Transverse colon (tissue), 4 donors: ENCODE data around the gene MAK. TPM values are rescaled to one million over a fixed set of nuclear protein-coding genes. Genes with fewer than 3 reads are reported as not detected.
A peak's percentile ranks its signal among the peaks of the same experiment; 100 is the strongest.
"Not testable (repeated sequence)": the region's sequence is repeated elsewhere in the genome, so short reads cannot be mapped to it uniquely, and the experiment has no call there.

ENCODE experiments used
- DNase-seq: peaks from one replicate; pipeline ENCODE4 v3.0.0-alpha.2; 2019
- H3K27ac ChIP-seq, 4 donors: fragments of 200-600 bp; sonication (generic); 2 replicates each; pipeline ENCODE4 v1.5.1; 2016 to 2018; ENCODE audit warnings: inconsistent platforms in 4 of 4
- H3K27me3 ChIP-seq: fragments of 200-600 bp; sonication (generic); 2 replicates; pipeline ENCODE4 v1.5.1; 2017; ENCODE audit warnings: inconsistent platforms
- H3K36me3 ChIP-seq, 4 donors: fragments of 200-600 bp; sonication (generic); 2 replicates each; pipeline ENCODE4 v1.5.1; 2017 to 2019; ENCODE audit warnings: inconsistent platforms in 4 of 4
- H3K4me1 ChIP-seq, 4 donors: fragments of 200-600 bp; sonication (generic); 2 replicates each; pipeline ENCODE4 v1.5.1; 2017 to 2020; ENCODE audit warnings: inconsistent platforms in 4 of 4
- H3K4me3 ChIP-seq, 4 donors: fragments of 200-600 bp; sonication (generic); 1 replicate in 1 of 4; 2 replicates in 3 of 4; pipeline versions ENCODE4 v1.5.1 to v1.6.1; 2017 to 2019; ENCODE audit warnings: inconsistent platforms in 4 of 4
- H3K9me3 ChIP-seq, 2 donors: fragments of 200-600 bp; sonication (generic); 2 replicates each; pipeline ENCODE4 v1.5.1; 2017 to 2019; ENCODE audit warnings: inconsistent platforms in 2 of 2
- CTCF ChIP-seq, 5 experiments: fragments of 200-600 bp in 3 of 5; fragments of 450-650 bp in 2 of 5; sonication (generic) in 3 of 5; IDR thresholded peaks; 1 replicate in 2 of 5; 2 replicates in 3 of 5; pipeline ENCODE4 v1.5.1; 2016 to 2017; ENCODE audit warnings: antibody characterized with exemption in 5 of 5, inconsistent platforms in 3 of 5, mild to moderate bottlenecking in 2 of 5, moderate library complexity in 1 of 5
- EP300 ChIP-seq: sonication (generic); formaldehyde crosslinking; IDR thresholded peaks from one replicate; pipeline ENCODE4 v1.6.1; 2017; ENCODE audit warnings: antibody characterized with exemption, low read depth
- POLR2A ChIP-seq: fragments of 450-650 bp; IDR thresholded peaks from one replicate; pipeline ENCODE4 v1.6.1; 2016; ENCODE audit warnings: antibody characterized with exemption, mild to moderate bottlenecking, moderate library complexity
- POLR2AphosphoS5 ChIP-seq, 3 donors: sonication (generic); formaldehyde crosslinking; IDR thresholded peaks; one replicate each; pipeline ENCODE4 v1.6.1; 2016; ENCODE audit warnings: antibody characterized with exemption in 3 of 3
- WGBS, 2 donors: methylation state at CpG; one replicate each; pipeline ENCODE4 v1.1.5; 2018; ENCODE audit warnings: low coverage in 1 of 2; 5-methylcytosine and 5-hydroxymethylcytosine counted together
- in situ Hi-C, 4 donors: fragments of 200-750 bp; cut with MboI; loops; one replicate each; pipeline versions ENCODE4 v1.15.0 to v1.15.1; 2017; ENCODE audit warnings: low sequenced_read_pairs in 3 of 4, low pct_ligation_motif_present in 1 of 4, low pct_unique_long_range_greater_than_20kb in 1 of 4
- intact Hi-C: fragments of 100-400 bp; cut with DNase I; formaldehyde crosslinking; loops from one replicate; pipeline ENCODE4 v1.15.1; 2023; ENCODE audit warnings: low total_unique reads
- total RNA-seq, 4 donors: library from RNA; depleted of rRNA; stranded (reverse); fragments of >200 nt; gene quantifications; one replicate each; pipeline ENCODE4 v1.1.0, GENCODE V29; 2016

Gene MAK
- total RNA-seq, 4 donors from 2014 or later, result not detected

GRCh38 chr6:10769419-10769818 is 68.9 kb downstream of the MAK start:
- Histone ChIP-seq H3K4me1 (no peaks in the 10 kb centered on the region), H3K36me3 (peaks cover 0 to 8% (median 0%) of the 10 kb centered on the region in 4 donors), H3K9me3 (no peaks in the 10 kb centered on the region), H3K27me3 (no peaks in the 10 kb centered on the region), H3K27ac (no peak overlapping the region), H3K4me3 (no peak overlapping the region)
- DNase-seq, result no peak
- WGBS, 2 donors, result 95 to 96% methylated on average over 3 of the region's 3 CpGs
- in situ Hi-C loops, result no loop called here
- intact Hi-C loops, result no loop called here
- TF ChIP-seq CTCF (IDR thresholded peaks at IDR 0.05) (no peak), POLR2AphosphoS5 (IDR thresholded peaks at IDR 0.05) (no peak), POLR2A (no peak), EP300 (no peak)

GRCh38 chr6:10763006-10763405 is 75.3 kb downstream of the MAK start:
- Histone ChIP-seq H3K27me3 (no peaks in the 10 kb centered on the region), H3K27ac (no peak overlapping the region), H3K36me3 (no peaks in the 10 kb centered on the region), H3K4me1 (no peaks in the 10 kb centered on the region), H3K9me3 (no peaks in the 10 kb centered on the region), H3K4me3 (no peak overlapping the region)
- DNase-seq, result no peak
- WGBS, 2 donors, result 84 to 85% methylated on average over 2 of the region's 2 CpGs
- TF ChIP-seq POLR2A, result no peak
- TF ChIP-seq CTCF (IDR thresholded peaks at IDR 0.05), result no peak
- no peak for TF ChIP-seq POLR2AphosphoS5 (IDR thresholded peaks at IDR 0.05)
- no peak for TF ChIP-seq EP300
- intact Hi-C loops, result no loop called here
- in situ Hi-C loops, result no loop called here

- no peaks in the 10 kb centered on the region for H3K4me1 ChIP-seq
- no peak for DNase-seq
- H3K27me3 ChIP-seq, result no peaks in the 10 kb centered on the region
- 53 to 75% methylated on average over 3 to 6 of the region's 6 CpGs for WGBS, 2 donors
- intact Hi-C loops (no loop called here), in situ Hi-C loops (no loop called here)
- H3K9me3 ChIP-seq, result no peaks in the 10 kb centered on the region
- H3K4me3 ChIP-seq, result no peak overlapping the region
- peaks cover 0 to 17% (median 8%) of the 10 kb centered on the region in 4 donors for H3K36me3 ChIP-seq
- no peak overlapping the region for H3K27ac ChIP-seq
- no peak for TF ChIP-seq POLR2A
Measured at GRCh38 chr6:10759884-10760329, 78.4 kb downstream of the MAK start.

- no peak for DNase-seq
- Histone ChIP-seq H3K27me3 (no peaks in the 10 kb centered on the region), H3K4me3 (no peak overlapping the region), H3K36me3 (peaks cover 0 to 20% (median 8%) of the 10 kb centered on the region in 4 donors), H3K27ac (no peak overlapping the region), H3K4me1 (no peaks in the 10 kb centered on the region), H3K9me3 (no peaks in the 10 kb centered on the region)
- WGBS, 2 donors, result 55 to 61% methylated on average over 3 of the region's 3 CpGs
- TF ChIP-seq CTCF (IDR thresholded peaks at IDR 0.05) (peak; percentile 21 to 47 (median 42)), POLR2AphosphoS5 (IDR thresholded peaks at IDR 0.05) (no peak)
- in situ Hi-C loops, result no loop called here
- intact Hi-C loops, result no loop called here
Measured at GRCh38 chr6:10759312-10759839, 79.0 kb downstream of the MAK start.

GRCh38 chr6:10756085-10756484 is 82.3 kb downstream of the MAK start:
- 91 to 93% methylated on average over 1 of the region's 1 CpG for WGBS, 2 donors
- intact Hi-C loops, result no loop called here
- in situ Hi-C loops, result no loop called here
- no peaks in the 10 kb centered on the region for H3K27me3 ChIP-seq
- H3K36me3 ChIP-seq, result peaks cover 0 to 32% (median 10%) of the 10 kb centered on the region in 4 donors
- H3K4me1 ChIP-seq, result no peaks in the 10 kb centered on the region
- no peaks in the 10 kb centered on the region for H3K9me3 ChIP-seq
- no peak overlapping the region for H3K27ac ChIP-seq
- H3K4me3 ChIP-seq, result no peak overlapping the region
- no peak for DNase-seq
- no peak for TF ChIP-seq POLR2A
- TF ChIP-seq EP300, result no peak
- TF ChIP-seq CTCF (IDR thresholded peaks at IDR 0.05), result no peak
- no peak for TF ChIP-seq POLR2AphosphoS5 (IDR thresholded peaks at IDR 0.05)

- H3K4me3 ChIP-seq, H3K9me3 ChIP-seq, in situ Hi-C loops, intact Hi-C loops, DNase-seq, H3K27ac ChIP-seq, H3K27me3 ChIP-seq: not testable (repeated sequence)
- WGBS, 2 donors, result 85% methylated on average over 5 of the region's 5 CpGs; no CpG with 5 or more reads in 1 of the 2 donors
- peaks cover 15 to 24% (median 21%) of the 10 kb centered on the region in 4 donors for H3K4me1 ChIP-seq
- peaks cover 0 to 27% (median 12%) of the 10 kb centered on the region in 4 donors for H3K36me3 ChIP-seq
Measured at GRCh38 chr6:10751757-10752156, 86.6 kb downstream of the MAK start.

- peaks cover 15 to 27% (median 22%) of the 10 kb centered on the region in 4 donors for H3K4me1 ChIP-seq
- H3K9me3 ChIP-seq, H3K27ac ChIP-seq, H3K4me3 ChIP-seq, DNase-seq, H3K27me3 ChIP-seq, in situ Hi-C loops, intact Hi-C loops: not testable (repeated sequence)
- peaks cover 0 to 22% (median 8%) of the 10 kb centered on the region in 4 donors for H3K36me3 ChIP-seq
- 90 to 93% methylated on average over 6 of the region's 6 CpGs for WGBS, 2 donors
Measured at GRCh38 chr6:10750568-10750967, 87.8 kb downstream of the MAK start.
